Peyer's patch (tissue), 4 donors: Measurements from ENCODE around the gene PHF10.

Source experiments
- CTCF ChIP-seq, 6 experiments: fragments of 450-650 bp in 4 of 6; fragments of 200-600 bp in 2 of 6; sonication (generic) in 1 of 6; IDR thresholded peaks; one replicate each; pipeline ENCODE4 v1.5.1; 2017 to 2019; ENCODE audit warnings: antibody characterized with exemption in 6 of 6, mild to moderate bottlenecking in 3 of 6, moderate library complexity in 1 of 6
- POLR2A ChIP-seq, 2 donors: fragments of 450-650 bp; IDR thresholded peaks; one replicate each; pipeline ENCODE4 v1.5.1; 2017; ENCODE audit warnings: antibody characterized with exemption in 2 of 2, mild to moderate bottlenecking in 2 of 2, moderate library complexity in 2 of 2

DNA sequence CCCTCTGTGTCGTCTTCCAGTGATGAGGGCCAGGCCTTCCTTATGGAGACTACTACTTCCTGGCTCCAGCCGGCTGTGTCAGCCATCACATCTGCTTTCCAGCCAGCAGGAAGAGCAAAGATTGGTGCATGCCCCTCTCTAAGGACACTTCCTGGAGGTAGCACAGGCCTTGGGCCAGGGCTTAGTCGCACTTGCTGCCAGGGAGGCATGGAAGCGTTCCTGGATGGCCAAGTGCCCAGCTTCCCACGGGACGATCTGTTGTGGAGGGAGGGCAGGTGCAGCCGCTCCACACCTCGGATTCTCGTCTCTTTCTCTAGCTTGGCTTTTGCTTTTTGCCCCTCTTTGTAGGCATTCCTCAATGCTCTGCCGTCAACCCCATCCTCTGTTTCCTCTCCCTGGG lies 39.0 kb upstream of the PHF10 start:
- no peak for TF ChIP-seq CTCF (IDR thresholded peaks at IDR 0.05)
- no peak for TF ChIP-seq POLR2A (IDR thresholded peaks at IDR 0.05)
